Pons (tissue), 1 donor: Measurements from ENCODE around the gene VEZT.

Source experiments
- DNase-seq: peaks from one replicate; pipeline ENCODE4 v3.0.0-alpha.2; 2016; ENCODE audit warnings: low spot score

VEZT gene

GRCh38 chr12:95198914-95199313 is 18.7 kb upstream of the VEZT start:
- no peak for DNase-seq

GRCh38 chr12:95200128-95200894 is 17.3 kb upstream of the VEZT start:
- no peak for DNase-seq

GRCh38 chr12:95201056-95201670 is 16.4 kb upstream of the VEZT start:
- DNase-seq, result no peak

- no peak for DNase-seq
Measured at GRCh38 chr12:95202691-95203486, 14.7 kb upstream of the VEZT start.

GRCh38 chr12:95203487-95204030 is 14.0 kb upstream of the VEZT start:
- no peak for DNase-seq

GRCh38 chr12:95204141-95204866 is 13.3 kb upstream of the VEZT start:
- no peak for DNase-seq

GRCh38 chr12:95205016-95205624 is 12.5 kb upstream of the VEZT start:
- no peak for DNase-seq

- DNase-seq, result peak; percentile 59
Measured at GRCh38 chr12:95205685-95206084, 11.9 kb upstream of the VEZT start.

GRCh38 chr12:95206916-95207315 is 10.7 kb upstream of the VEZT start:
- DNase-seq, result no peak

- no peak for DNase-seq
Measured at GRCh38 chr12:95207407-95207806, 10.2 kb upstream of the VEZT start.

- no peak for DNase-seq
Measured at GRCh38 chr12:95208678-95209077, 8.9 kb upstream of the VEZT start.

- DNase-seq, result no peak
Measured at GRCh38 chr12:95212586-95212985, 5.0 kb upstream of the VEZT start.

GRCh38 chr12:95213119-95213518 is 4.5 kb upstream of the VEZT start:
- no peak for DNase-seq

- no peak for DNase-seq
Measured at GRCh38 chr12:95213928-95214327, 3.7 kb upstream of the VEZT start.

GRCh38 chr12:95214466-95214865 is 3.1 kb upstream of the VEZT start:
- no peak for DNase-seq

GRCh38 chr12:95215949-95216348 is 1.7 kb upstream of the VEZT start:
- peak; percentile 52 for DNase-seq

GRCh38 chr12:95216711-95217376 is 763 bp upstream of the VEZT start:
- no peak for DNase-seq

GRCh38 chr12:95218150-95219133 is 835 bp downstream of the VEZT start:
- DNase-seq, result peak; percentile 52

- no peak for DNase-seq
Measured at GRCh38 chr12:95220190-95220589, 2.6 kb downstream of the VEZT start.

GRCh38 chr12:95220726-95221125 is 3.1 kb downstream of the VEZT start:
- no peak for DNase-seq
